Activated T-cell treated with anti-CD3 and anti-CD28 coated beads, Interleukin-2, amount 50 U/mL, for 72 hours (primary cell): Measurements from ENCODE around the gene PLD1. TPM values are rescaled to one million over a fixed set of nuclear protein-coding genes. Genes with fewer than 3 reads are reported as not detected.
"Not testable (repeated sequence)": the region's sequence is repeated elsewhere in the genome, so short reads cannot be mapped to it uniquely, and the experiment has no call there.

ENCODE experiments used
- ATAC-seq, 2 donors: fragments of 150-1000 bp; cut with Tn5 transposase; replicated peaks in 1 of 2; 2 replicates each; pipeline ENCODE4 v1.10.0; 2021; ENCODE audit warnings: moderate library complexity in 2 of 2, mild to moderate bottlenecking in 1 of 2
- DNase-seq, 2 donors: peaks; one replicate each; pipeline ENCODE4 v3.0.0; 2021 to 2022; ENCODE audit warnings: mixed read lengths in 1 of 2
- H3K27ac Mint-ChIP-seq: one replicate; pipeline ENCODE4 v1.8.0; 2022; ENCODE audit warnings: mild to moderate bottlenecking, moderate library complexity, mixed read lengths
- H3K27me3 Mint-ChIP-seq: one replicate; pipeline ENCODE4 v1.8.0; 2022; ENCODE audit warnings: low read depth, mixed read lengths
- H3K36me3 Mint-ChIP-seq, 2 donors: one replicate each; pipeline ENCODE4 v1.8.0; 2022; ENCODE audit warnings: mixed read lengths in 2 of 2, mild to moderate bottlenecking in 1 of 2; ENCODE audit not compliant: insufficient read depth in 2 of 2
- H3K4me1 Mint-ChIP-seq: one replicate; pipeline ENCODE4 v1.8.0; 2022; ENCODE audit warnings: low read depth, mixed read lengths
- H3K4me3 Mint-ChIP-seq, 2 donors: one replicate each; pipeline ENCODE4 v1.8.0; 2022; ENCODE audit warnings: mild to moderate bottlenecking in 2 of 2, mixed read lengths in 2 of 2, moderate library complexity in 2 of 2
- H3K9me3 Mint-ChIP-seq, 2 donors: one replicate each; pipeline ENCODE4 v1.8.0; 2022; ENCODE audit warnings: mixed read lengths in 2 of 2
- total RNA-seq, 2 donors: library from RNA; stranded (reverse); gene quantifications; one replicate each; pipeline ENCODE4 v1.2.3, GENCODE V29; 2022

Gene PLD1
- total RNA-seq, 2 donors from 2014 or later = 0.65 to 4.1 TPM

DNA sequence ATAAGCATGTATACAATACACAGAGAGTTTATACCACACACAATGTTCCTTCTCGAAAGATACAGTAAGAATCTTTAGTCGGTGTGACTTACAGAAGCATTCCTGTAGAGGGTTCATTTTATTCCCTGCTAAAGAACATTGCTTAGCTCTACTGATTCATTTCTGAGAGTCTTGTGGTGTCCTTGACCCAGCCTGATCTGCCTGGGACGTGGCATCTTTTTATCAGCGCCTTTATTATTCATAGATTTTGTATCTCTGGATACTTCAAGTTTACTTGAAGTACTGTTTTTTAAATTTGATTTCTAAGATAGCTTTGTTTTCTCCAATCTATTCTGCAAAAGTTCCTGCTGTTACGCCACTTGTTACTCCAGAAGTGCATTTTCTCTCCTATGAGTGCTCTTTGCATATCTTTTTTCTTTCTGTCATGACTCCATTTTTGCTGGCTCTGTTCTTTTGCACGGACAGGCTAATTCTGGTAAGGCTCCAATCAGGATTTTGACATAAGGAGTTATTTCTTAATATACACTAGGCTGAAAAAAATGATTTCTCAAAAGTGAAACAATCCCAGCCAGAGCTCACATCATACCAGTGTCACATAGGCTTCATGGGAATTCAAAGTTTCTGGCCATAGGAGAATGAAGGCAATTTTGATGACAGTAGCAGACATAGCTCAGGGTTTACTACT lies 235.6 kb downstream of the PLD1 start:
- DNase-seq = no peak
- no peaks in the 10 kb centered on the region for H3K9me3 Mint-ChIP-seq
- H3K4me1 Mint-ChIP-seq = no peaks in the 10 kb centered on the region
- no peak overlapping the region for H3K27ac Mint-ChIP-seq
- ATAC-seq = no peak
- H3K27me3 Mint-ChIP-seq = peaks cover 21% of the 10 kb centered on the region
- no peak overlapping the region for H3K4me3 Mint-ChIP-seq
- H3K36me3 Mint-ChIP-seq = no peaks in the 10 kb centered on the region

DNA sequence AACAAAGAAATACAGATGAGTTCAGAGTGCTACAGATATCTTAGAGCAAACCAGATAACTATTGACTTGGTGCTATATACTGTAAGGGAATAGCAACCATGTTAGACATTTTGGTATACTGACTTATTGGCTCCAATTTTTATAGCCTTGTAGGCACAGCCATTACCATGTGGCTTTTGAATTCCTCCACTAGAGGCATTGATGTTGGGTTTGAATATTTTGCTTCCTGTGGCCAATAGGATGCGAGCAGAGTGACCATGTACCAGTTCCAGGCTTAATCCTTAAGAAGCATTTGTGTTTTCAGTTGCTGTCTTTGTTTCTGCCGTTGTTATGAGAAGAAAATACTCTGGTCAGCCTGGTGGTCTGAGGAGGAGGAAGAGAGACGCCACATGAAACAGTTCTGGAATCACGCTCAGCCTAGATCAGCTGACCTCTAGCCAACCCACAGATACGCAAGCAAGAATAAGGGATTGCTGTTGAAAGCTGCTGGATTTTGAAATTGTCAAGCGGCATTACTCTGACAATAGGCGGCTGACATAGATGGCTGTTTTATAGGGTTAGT lies 240.6 kb downstream of the PLD1 start:
- DNase-seq (no peak), ATAC-seq (no peak)
- Mint-ChIP-seq H3K27me3 (no peaks in the 10 kb centered on the region), H3K4me1 (peaks cover 5% of the 10 kb centered on the region), H3K9me3 (no peaks in the 10 kb centered on the region), H3K36me3 (no peaks in the 10 kb centered on the region), H3K4me3 (no peak overlapping the region), H3K27ac (no peak overlapping the region)

DNA sequence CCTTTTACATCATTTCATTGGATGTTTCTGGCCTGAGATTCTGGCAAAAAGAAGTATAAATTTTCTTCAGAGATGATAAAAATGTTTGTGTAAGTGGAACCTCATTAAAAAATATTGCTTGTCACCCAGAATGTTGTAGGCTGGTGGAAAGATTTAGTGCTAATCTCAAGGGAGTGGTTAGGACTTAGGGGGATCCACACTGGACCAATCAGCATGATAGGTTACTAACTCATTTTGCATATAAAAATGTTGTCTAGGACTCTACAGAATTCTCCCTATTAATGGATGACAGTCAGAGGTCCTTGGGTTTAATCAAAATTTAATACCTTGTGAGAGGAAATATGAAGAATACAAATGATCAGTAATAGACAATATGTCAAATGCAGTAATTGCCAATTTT lies 241.5 kb downstream of the PLD1 start:
- H3K27me3 Mint-ChIP-seq = no peaks in the 10 kb centered on the region
- no peaks in the 10 kb centered on the region for H3K9me3 Mint-ChIP-seq
- no peak for ATAC-seq
- H3K27ac Mint-ChIP-seq = no peak overlapping the region
- no peak overlapping the region for H3K4me3 Mint-ChIP-seq
- no peak for DNase-seq
- no peaks in the 10 kb centered on the region for H3K36me3 Mint-ChIP-seq
- H3K4me1 Mint-ChIP-seq = peaks cover 7% of the 10 kb centered on the region

DNA sequence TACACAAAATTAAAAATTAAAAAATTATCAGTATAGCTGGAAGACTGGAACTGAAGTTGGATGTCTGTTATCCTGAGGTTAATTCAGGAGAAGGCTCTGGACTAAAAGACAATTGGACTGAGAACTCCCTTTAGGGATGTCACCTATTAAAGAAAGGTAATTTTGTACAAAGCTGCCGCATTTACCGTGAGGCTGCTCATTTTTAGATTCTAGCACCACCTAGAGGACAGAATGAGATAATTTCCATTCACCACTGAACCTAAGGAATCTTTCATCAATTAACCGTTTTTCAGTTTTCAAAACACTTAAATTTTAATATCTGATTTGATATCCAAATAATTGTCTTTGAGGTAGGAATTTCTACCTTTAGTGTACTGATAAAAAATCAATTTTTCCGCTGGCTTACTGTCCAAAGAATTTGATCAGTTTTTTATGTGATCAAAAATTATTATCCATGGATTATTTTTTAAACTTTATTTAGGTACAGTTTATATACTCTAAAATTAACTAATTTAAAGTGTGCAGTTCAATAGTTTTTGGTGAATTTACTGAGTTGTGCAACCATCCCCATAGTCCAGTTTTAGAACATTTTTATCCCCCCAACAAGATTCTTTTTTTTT lies 243.4 kb downstream of the PLD1 start:
- H3K9me3 Mint-ChIP-seq = no peaks in the 10 kb centered on the region
- ATAC-seq (peak; percentile 37 to 56), DNase-seq (peak in 1 of 2 donors; percentile 21)
- H3K4me3 Mint-ChIP-seq = no peak overlapping the region
- no peaks in the 10 kb centered on the region for H3K36me3 Mint-ChIP-seq
- H3K27ac Mint-ChIP-seq = no peak overlapping the region
- no peaks in the 10 kb centered on the region for H3K27me3 Mint-ChIP-seq
- H3K4me1 Mint-ChIP-seq = peaks cover 15% of the 10 kb centered on the region

DNA sequence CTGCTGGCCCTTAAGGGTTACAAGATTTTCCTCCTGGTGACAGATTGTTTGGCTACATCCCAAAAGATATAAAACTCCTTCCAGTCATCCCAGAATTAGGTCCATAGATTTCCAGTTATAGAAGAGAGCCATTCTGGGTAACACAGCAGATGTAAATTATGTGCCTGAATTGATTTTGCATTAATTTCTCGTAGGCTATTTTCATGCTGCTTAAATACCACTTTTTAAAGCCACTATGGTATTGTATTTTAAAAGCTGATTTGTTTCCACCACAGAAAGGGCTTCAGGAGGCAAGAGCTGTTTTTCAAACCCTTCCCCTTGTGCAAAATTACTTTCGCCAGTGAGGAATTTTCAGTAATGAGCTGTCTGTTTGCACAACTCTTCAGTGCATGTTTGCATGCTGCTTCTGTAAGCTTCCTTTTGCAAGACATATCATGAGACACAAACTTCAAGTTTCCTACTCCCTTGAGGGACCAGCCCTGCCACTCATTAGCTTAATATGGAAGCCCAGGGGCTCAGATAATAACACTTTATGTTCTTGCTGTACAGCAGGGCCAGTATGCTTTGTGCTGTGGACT lies 244.7 kb downstream of the PLD1 start:
- Mint-ChIP-seq H3K27me3 (no peaks in the 10 kb centered on the region), H3K36me3 (peaks cover 0 to 3% of the 10 kb centered on the region in 2 donors), H3K4me1 (peaks cover 27% of the 10 kb centered on the region), H3K4me3 (no peak overlapping the region), H3K9me3 (no peaks in the 10 kb centered on the region), H3K27ac (no peak overlapping the region)
- ATAC-seq (no peak), DNase-seq (no peak)

GRCh38 chr3:171564748-171565480 lies 245.4 kb downstream of the PLD1 start:
- Mint-ChIP-seq H3K27ac (no peak overlapping the region), H3K9me3 (no peaks in the 10 kb centered on the region), H3K4me1 (peaks cover 30% of the 10 kb centered on the region), H3K36me3 (peaks cover 0 to 3% of the 10 kb centered on the region in 2 donors), H3K4me3 (no peak overlapping the region), H3K27me3 (no peaks in the 10 kb centered on the region)
- DNase-seq (no peak), ATAC-seq (no peak)

GRCh38 chr3:171563298-171563697 lies 247.0 kb downstream of the PLD1 start:
- peaks cover 42% of the 10 kb centered on the region for H3K4me1 Mint-ChIP-seq
- peak; percentile 50 to 53 for ATAC-seq
- peak; percentile 14 to 17 for DNase-seq

DNA sequence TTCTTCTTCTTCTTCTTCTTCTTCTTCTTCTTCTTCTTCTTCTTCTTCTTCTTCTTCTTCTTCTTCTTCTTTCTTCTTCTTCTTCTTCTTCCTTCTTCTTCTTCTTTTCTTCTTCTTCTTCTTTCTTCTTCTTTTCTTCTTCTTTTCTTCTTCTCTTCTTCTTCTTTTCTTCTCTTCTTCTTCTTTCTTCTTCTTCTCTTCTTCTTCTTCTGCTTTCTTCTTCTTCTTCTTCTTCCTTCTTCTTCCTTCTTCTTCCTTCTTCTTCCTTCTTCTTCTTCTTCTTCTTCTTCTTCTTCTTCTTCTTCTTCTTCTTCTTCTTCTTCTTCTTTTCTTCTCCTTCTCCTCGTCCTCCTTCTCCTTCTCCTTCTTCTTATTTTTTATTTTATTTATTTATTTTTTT lies 247.8 kb downstream of the PLD1 start:
- not testable (repeated sequence) for H3K27me3 Mint-ChIP-seq, H3K9me3 Mint-ChIP-seq, ATAC-seq, DNase-seq, H3K36me3 Mint-ChIP-seq
- H3K4me3 Mint-ChIP-seq = peak overlapping the region; percentile 4 to 82
- H3K4me1 Mint-ChIP-seq = peaks cover 47% of the 10 kb centered on the region
- peak overlapping the region; percentile 96 for H3K27ac Mint-ChIP-seq

More at GRCh38 chr3:171563298-171563697, 247.0 kb downstream of the PLD1 start:
- no peaks in the 10 kb centered on the region for H3K9me3 Mint-ChIP-seq
- H3K27me3 Mint-ChIP-seq = no peaks in the 10 kb centered on the region
- peaks cover 0 to 3% of the 10 kb centered on the region in 2 donors for H3K36me3 Mint-ChIP-seq
- no peak overlapping the region for H3K4me3 Mint-ChIP-seq
- H3K27ac Mint-ChIP-seq = no peak overlapping the region

GRCh38 chr3:171561596-171562323 lies 248.5 kb downstream of the PLD1 start:
- ATAC-seq (peak; percentile 61 to 70), DNase-seq (peak in 1 of 2 donors; percentile 13)
- H3K27ac Mint-ChIP-seq = peak overlapping the region; percentile 96
- peaks cover 48% of the 10 kb centered on the region for H3K4me1 Mint-ChIP-seq
- peak overlapping the region; percentile 56 to 82 for H3K4me3 Mint-ChIP-seq
- no peaks in the 10 kb centered on the region for H3K27me3 Mint-ChIP-seq
- H3K36me3 Mint-ChIP-seq = peaks cover 0 to 3% of the 10 kb centered on the region in 2 donors
- H3K9me3 Mint-ChIP-seq = no peaks in the 10 kb centered on the region

DNA sequence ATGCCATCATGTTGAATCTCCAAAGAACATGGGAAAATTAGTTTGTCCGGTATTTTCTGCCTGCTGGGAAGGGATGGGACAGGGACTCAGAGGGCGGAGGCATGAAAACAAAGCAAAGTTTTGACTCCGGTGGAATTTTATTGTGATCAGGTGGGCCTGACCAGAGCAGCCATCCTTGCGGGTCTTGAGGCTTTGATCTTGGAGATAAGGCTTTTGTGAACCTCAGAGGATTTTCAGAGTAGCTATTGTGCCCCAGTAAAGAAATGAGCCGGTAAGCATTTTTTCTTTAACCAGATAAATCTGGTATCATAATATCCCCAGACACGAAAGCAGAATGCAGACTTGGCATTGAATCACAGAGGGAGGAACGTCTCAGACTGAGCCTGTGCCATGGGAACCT lies 250.7 kb downstream of the PLD1 start:
- Mint-ChIP-seq H3K27ac (no peak overlapping the region), H3K4me1 (peaks cover 47% of the 10 kb centered on the region), H3K4me3 (no peak overlapping the region), H3K9me3 (no peaks in the 10 kb centered on the region), H3K36me3 (peaks cover 0 to 3% of the 10 kb centered on the region in 2 donors), H3K27me3 (no peaks in the 10 kb centered on the region)
- no peak for DNase-seq
- peak in 1 of 2 donors; percentile 32 for ATAC-seq

- H3K36me3 Mint-ChIP-seq = peaks cover 0 to 3% of the 10 kb centered on the region in 2 donors
- H3K4me3 Mint-ChIP-seq = no peak overlapping the region
- ATAC-seq (no peak), DNase-seq (no peak)
- H3K4me1 Mint-ChIP-seq = peaks cover 46% of the 10 kb centered on the region
- no peaks in the 10 kb centered on the region for H3K27me3 Mint-ChIP-seq
- H3K9me3 Mint-ChIP-seq = no peaks in the 10 kb centered on the region
- H3K27ac Mint-ChIP-seq = no peak overlapping the region
Measured at GRCh38 chr3:171558188-171558696, 252.0 kb downstream of the PLD1 start.

DNA sequence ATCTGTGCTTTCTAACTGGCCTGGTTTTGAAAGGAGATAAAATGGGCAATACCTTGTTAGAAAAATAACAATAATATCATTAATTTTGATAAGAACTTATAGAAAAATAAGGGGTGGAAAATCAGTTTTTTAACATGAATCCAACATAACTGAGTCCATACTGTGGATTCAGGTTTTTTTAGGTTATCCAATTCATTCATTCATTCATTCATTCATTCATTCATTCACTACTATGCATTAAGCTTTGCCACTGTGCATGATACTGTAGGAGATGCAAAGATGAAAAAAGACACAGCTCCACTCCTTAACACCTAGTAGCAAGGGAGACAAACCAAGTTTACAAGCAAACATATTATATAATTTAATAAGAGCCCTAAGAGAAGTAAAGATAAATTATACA lies 253.1 kb downstream of the PLD1 start:
- Mint-ChIP-seq H3K4me1 (peaks cover 40% of the 10 kb centered on the region), H3K27ac (no peak overlapping the region), H3K27me3 (no peaks in the 10 kb centered on the region), H3K36me3 (peaks cover 0 to 3% of the 10 kb centered on the region in 2 donors), H3K9me3 (no peaks in the 10 kb centered on the region), H3K4me3 (no peak overlapping the region)
- DNase-seq (no peak), ATAC-seq (no peak)
